CD4-positive, alpha-beta T cell treated with Interleukin-12 subunit alpha and Interleukin-12 subunit beta, for 1 hour (primary cell): ENCODE data around the gene LRP5.
A peak's percentile ranks its signal among the peaks of the same experiment; 100 is the strongest.
"Not testable (repeated sequence)": the region's sequence is repeated elsewhere in the genome, so short reads cannot be mapped to it uniquely, and the experiment has no call there.

Source experiments
- DNase-seq: peaks from one replicate; pipeline ENCODE4 v3.0.0-alpha.2; 2020

The LRP5 gene

DNA sequence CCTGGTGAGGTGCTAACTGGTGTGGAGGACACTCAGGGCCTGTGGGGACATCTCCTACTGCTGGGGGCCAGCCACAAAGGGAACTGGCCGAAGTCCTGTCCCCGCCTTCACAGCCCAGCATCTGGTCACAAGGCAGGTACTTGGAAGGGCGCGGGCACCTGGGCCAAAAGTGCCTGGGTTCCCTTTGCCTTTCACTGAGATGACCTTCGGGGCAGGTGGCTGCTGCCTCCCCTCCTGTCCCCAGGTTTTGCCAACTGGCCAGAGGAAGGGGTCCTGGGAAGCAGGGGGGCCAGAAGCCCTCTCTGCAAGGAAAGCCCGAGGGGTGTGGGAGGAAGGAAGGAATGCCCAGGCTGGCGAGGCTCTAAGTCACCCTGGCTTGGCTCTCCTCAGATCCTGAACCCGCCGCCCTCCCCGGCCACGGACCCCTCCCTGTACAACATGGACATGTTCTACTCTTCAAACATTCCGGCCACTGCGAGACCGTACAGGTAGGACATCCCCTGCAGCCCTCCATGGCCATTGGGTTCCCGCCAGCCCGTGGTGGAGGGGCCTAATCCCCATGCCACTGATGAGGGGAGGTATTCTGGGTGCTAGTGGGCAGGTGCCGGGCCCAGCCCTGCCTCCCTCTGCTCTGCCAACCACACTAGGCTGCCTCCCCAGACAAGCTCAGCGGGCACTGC is 133.8 kb downstream of the LRP5 start:
- DNase-seq: no peak

DNA sequence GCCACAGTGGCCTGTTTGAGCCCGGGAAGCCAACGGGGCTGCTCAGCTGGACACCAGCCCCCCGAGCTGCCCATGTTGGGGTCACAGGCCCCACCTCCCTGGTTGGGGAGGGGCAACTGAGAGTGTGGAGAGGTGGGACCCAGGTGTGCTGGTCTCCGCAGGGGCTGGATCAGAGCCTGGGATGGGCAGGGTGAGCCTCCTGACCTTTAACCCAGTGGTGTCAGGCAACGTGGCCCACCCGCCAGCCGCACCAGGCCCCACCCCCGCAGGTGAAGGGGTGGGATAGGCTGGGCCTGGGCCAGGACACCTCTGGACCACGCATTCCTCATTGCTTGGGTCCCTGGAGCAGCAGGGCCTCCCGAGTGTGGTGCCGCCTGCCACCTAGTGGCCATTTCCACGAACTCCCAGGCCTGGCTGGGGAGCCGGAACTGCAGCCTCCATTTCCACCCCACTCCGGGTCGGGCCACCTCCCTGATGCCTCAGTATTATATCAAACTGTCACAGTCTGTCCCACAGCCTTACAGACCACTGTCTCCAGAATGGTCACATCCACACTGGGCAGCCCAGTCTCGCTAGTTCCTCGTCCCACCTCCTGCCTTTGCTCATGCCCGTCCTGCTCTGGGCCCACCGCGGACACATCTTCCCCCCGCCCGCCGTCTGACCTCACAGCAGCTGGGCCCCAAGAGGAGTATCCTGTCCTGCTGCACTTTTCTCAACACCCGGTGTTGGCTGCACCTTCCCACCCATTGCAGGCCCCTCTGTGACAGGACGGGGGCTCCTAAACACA is 134.8 kb downstream of the LRP5 start:
- peak; percentile 80 for DNase-seq

DNA sequence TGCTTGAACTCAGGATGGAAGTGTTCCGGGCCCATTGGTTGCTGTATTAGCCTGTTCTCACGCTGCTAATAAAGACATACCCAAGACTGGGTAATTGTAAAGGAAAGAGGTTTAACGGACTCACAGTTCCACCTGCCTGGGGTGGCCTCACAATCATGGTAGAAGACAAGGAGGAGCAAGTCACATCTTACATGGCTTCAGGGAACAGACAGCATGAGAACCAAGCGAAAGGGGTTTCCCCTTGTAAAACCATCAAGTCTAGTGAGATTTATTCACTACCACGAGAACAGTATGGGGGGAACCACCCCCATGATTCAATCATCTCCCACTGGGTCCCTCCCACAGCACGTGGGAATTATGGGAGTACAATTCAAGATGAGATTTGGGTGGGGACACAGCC is 135.5 kb downstream of the LRP5 start:
- not testable (repeated sequence) for DNase-seq

GRCh38 chr11:68448604-68449011 is 136.2 kb downstream of the LRP5 start:
- DNase-seq: no peak

DNA sequence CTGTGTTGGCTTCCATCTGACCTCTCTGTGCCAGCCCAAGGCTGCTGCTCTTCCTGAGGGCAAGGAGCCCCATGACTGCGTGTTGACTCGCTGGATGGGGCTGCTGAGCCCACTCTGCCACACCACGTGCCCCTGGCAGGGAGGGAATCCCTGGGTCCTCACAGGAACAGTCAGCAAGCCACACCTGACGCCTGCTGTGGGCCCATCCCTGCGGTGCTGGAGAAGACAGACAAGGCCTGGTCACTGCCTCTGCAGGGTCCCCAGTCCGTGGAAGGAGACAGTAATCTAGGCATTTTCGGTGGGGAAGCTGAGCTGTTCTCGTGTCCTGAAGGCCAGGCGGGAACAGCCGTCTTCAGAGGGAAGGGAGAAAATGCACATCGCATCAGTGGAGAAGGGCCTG is 137.6 kb downstream of the LRP5 start:
- no peak for DNase-seq

GRCh38 chr11:68450711-68451110 is 138.3 kb downstream of the LRP5 start:
- DNase-seq: no peak

DNA sequence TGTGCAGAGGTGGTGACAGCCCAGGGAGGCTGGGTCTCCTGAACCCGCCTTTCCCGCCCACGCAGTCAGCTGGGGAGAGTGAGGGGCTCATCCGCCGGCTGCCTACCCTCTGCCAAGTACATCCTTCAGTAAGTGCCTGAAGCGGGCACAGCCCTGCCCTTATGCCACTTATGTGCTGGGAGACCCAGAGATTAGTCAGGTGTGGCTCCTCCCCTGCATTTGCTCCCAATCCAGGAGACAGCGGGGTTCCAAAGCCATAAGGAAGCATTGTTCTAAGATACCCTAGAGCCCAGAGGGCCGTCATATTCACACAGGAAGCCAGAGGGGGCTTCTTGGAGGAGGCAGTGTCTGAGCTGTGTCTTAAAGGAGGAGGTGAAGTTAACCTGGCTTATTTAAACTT is 142.4 kb downstream of the LRP5 start:
- DNase-seq: no peak

DNA sequence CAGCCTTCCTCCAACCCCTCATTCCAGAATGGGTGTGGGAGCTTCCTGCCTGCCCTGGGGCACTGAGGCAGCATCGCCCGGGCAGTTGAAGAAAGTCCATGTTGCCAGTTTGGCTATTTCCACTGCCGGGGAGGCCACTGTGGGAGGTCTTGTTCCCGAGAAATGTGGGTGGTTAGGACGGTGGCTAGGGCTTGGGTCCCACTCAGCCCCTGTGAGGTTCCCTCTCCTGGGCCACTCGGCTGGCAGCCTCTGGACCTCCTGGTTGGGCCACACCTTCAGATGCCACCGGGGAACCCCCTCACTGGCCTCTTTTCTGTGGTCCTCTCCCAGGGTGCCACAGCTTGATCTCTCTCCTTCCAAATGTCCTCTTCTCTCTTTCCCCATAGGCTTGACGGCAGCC is 143.1 kb downstream of the LRP5 start:
- no peak for DNase-seq

GRCh38 chr11:68457216-68457897 is 145.0 kb downstream of the LRP5 start:
- no peak for DNase-seq

GRCh38 chr11:68457898-68458249 is 145.5 kb downstream of the LRP5 start:
- no peak for DNase-seq

- not testable (repeated sequence) for DNase-seq
Observed at GRCh38 chr11:68458340-68458739, 145.9 kb downstream of the LRP5 start.

- DNase-seq: peak; percentile 96
Observed at GRCh38 chr11:68459886-68460740, 147.7 kb downstream of the LRP5 start.

DNA sequence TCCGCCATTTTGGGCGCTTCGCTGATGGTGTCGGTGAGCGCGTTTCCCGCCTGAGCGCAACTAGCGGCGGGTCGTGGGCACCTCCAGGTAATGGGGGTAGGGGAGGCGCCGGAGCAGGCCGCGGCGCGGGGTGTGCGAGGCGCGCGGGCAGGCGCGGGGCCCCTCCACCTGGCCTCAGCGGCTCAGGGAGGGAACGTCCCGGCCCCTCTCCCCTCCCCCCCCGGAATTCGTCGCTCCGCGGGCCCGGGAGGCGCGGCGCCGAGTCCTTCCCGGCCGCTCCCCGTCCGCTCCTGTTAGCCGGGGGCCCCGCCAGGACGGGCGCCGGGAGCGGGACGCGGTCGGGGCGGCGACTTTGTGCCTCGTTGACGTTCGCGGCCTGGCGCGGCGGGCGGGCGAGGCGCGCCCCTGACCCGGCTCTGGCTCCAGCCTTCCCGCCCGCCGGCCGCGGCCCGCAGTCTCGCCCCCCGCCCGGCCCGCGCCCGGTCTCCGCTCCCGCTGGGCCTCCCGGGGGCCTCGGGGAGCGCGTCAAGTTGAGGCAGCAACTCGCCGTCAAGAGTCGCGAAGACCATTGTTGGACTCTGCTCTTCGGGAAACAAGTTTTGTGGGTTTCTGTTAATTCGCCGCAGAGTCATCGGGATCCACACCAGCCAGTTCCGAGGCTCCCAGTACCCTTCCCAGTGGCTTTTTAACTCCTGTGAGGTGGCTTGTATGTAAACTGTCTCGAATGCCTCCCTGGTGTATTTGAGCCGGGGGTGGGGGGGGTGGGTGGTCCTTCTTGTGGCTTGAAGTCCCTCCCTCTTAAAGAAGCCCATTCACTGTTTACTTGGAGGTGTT is 148.6 kb downstream of the LRP5 start, which contains the start of gene PPP6R3:
TSS of gene PPP6R3 (plus strand) at position 12 of the 834 bp plus-strand sequence. CDS start 76,913 bp downstream, outside the sequence.
- DNase-seq: no peak

DNA sequence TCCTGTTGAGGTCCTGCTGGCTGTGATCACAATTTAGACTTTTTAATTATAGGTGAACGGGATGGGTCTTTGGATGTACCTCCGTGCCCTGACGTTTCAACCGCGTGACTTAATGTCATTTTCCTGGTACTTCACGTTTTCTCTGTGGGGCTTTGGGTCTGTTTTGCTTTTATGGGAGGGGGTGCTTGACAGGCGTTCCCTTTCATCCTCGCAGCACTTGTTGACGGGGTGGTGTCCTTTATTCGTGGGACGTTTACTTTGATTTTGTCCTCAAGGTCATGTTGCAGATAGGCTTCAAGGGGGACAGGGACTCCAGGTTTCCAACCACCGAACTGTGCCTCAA is 149.2 kb downstream of the LRP5 start:
- peak; percentile 25 for DNase-seq

DNA sequence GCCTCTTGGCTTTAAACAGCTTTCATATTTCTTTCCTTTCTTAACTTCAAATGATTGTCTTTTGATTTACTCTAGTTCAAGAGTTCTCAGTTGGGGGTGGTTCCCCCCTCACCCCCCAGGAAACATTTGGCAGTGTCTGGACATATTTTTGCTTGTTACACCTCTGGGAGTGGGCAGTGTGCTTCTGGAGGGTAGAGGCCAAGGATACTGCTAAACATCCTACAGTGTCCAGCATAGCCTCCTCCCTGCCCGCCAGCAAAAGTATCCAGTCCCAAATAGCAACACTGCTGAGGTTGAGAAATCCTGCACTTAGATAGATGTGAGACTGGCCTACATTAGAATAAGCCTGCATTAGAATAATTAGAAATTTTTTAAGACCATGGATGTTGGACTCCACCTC is 151.3 kb downstream of the LRP5 start:
- DNase-seq: no peak

GRCh38 chr11:68467201-68467834 is 154.9 kb downstream of the LRP5 start:
- DNase-seq: no peak

- peak; percentile 26 for DNase-seq
Observed at GRCh38 chr11:68468217-68468828, 155.9 kb downstream of the LRP5 start.

- no peak for DNase-seq
Observed at GRCh38 chr11:68469122-68469521, 156.7 kb downstream of the LRP5 start.

DNA sequence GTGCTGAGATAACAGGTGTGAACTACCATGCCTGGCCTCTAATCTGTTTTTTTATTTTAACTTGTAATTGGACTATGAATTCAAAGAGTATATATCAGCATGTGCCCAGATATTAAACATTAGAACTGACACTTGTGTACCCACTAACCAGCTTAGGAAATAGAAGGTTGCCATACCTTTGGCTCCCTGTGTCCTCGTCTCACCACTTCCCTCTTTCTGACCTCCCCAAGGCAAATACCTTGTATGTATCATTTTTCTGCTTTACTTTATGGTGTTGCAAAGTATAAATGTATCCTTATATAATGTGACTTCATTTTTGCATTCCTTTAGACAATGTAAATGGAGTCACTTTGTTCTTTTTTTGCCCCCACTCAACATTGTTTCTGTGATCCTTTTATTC is 157.3 kb downstream of the LRP5 start:
- DNase-seq: no peak

- no peak for DNase-seq
Observed at GRCh38 chr11:68470304-68470811, 158.0 kb downstream of the LRP5 start.
